PC-9 (cell line): ENCODE measurements around the gene GOLT1B.

ENCODE experiments used
- CTCF ChIP-seq: fragments of 200-600 bp; sonication (generic); conservative IDR thresholded peaks from 2 replicates; pipeline ENCODE4 v1.6.1; 2017; ENCODE audit warnings: mixed run types, antibody characterized with exemption, mild to moderate bottlenecking, moderate library complexity
- EZH2 ChIP-seq: fragments of 200-600 bp; sonication (generic); IDR thresholded peaks from 2 replicates; pipeline ENCODE4 v1.8.0; 2017; ENCODE audit warnings: antibody characterized with exemption, low read depth

GRCh38 chr12:21453312-21453852 is 48.2 kb upstream of the GOLT1B start:
- TF ChIP-seq CTCF (no peak), EZH2 (no peak)
